Measurements from ENCODE around the gene ISG15.
"Not testable (repeated sequence)": the region's sequence is repeated elsewhere in the genome, so short reads cannot be mapped to it uniquely, and the experiment has no call there.

The ISG15 gene

GRCh38 chr1:1012736-1013104 lies 577 bp upstream of the ISG15 start:
- Histone ChIP-seq H3K4me3 (ENCODE audit: low read depth, low read length) (peak overlapping the region; percentile 87), H3K4me1 (ENCODE audit: control insufficient read depth, insufficient read depth, low read length) (peaks cover 13% of the 10 kb centered on the region)
- not testable (repeated sequence) for H3K36me3 ChIP-seq (ENCODE audit: control insufficient read depth, insufficient read depth, low read length); H3K9ac ChIP-seq (ENCODE audit: low read depth, low read length); H3K9me3 ChIP-seq (ENCODE audit: control insufficient read depth, insufficient read depth, low read length); H3K27me3 ChIP-seq (ENCODE audit: control insufficient read depth, insufficient read depth, low read length)

- H3K36me3 ChIP-seq (ENCODE audit: control insufficient read depth, insufficient read depth, low read length), result no peaks in the 10 kb centered on the region
- peak overlapping the region; percentile 24 for H3K9ac ChIP-seq (ENCODE audit: low read depth, low read length)
- peak overlapping the region; percentile 87 for H3K4me3 ChIP-seq (ENCODE audit: low read depth, low read length)
- no peaks in the 10 kb centered on the region for H3K9me3 ChIP-seq (ENCODE audit: control insufficient read depth, insufficient read depth, low read length)
- peaks cover 13% of the 10 kb centered on the region for H3K4me1 ChIP-seq (ENCODE audit: control insufficient read depth, insufficient read depth, low read length)
- H3K27me3 ChIP-seq (ENCODE audit: control insufficient read depth, insufficient read depth, low read length), result peaks cover 1% of the 10 kb centered on the region
Measured at GRCh38 chr1:1013922-1014648, 788 bp downstream of the ISG15 start.

DNA sequence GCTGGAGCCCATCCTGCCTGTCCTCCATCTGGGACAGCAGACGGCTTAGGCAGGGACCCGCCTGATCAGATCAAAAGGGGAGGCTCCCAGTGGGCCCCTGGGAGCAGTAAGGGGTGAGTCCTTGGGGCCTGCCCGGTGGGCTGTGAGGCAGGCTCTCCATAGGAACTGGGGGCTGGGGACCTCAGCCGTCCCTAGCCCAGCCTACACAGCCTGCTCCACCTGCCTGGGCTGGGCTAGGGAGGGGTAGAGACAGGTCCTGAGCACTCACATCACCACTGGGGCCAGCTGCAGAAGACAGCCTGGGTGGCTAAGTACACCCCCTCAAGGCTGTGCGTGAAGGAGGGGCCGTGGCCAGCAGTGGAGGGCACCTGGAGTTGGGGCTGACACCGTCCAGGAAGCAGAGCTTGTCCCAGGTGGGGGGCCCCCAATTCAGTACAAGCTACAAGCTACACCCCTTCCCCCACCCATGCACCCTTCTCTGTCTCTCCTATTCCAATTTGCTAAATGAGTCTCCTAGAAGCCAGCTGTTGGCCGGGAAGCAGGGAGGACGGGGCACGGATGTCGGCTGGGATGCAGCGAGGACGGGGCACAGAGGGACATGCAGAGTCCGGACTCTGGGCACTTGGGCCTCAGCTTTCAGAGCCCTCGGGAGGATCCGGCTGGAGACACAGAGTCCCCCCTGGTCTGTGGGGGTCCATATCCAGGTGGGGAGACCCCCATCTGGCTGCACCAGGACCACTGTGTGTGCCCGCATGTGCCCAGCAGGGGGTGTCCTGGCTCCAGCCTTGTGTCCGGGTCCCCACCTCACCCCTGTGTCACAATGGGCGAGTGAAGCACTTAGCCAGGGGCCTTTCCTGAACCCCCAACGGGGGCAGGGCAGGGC lies 1.7 kb downstream of the ISG15 start:
- H3K4me3 ChIP-seq (ENCODE audit: low read depth, low read length), result peak overlapping the region; percentile 87
- H3K9ac ChIP-seq (ENCODE audit: low read depth, low read length), result no peak overlapping the region
- peaks cover 13% of the 10 kb centered on the region for H3K4me1 ChIP-seq (ENCODE audit: control insufficient read depth, insufficient read depth, low read length)

DNA sequence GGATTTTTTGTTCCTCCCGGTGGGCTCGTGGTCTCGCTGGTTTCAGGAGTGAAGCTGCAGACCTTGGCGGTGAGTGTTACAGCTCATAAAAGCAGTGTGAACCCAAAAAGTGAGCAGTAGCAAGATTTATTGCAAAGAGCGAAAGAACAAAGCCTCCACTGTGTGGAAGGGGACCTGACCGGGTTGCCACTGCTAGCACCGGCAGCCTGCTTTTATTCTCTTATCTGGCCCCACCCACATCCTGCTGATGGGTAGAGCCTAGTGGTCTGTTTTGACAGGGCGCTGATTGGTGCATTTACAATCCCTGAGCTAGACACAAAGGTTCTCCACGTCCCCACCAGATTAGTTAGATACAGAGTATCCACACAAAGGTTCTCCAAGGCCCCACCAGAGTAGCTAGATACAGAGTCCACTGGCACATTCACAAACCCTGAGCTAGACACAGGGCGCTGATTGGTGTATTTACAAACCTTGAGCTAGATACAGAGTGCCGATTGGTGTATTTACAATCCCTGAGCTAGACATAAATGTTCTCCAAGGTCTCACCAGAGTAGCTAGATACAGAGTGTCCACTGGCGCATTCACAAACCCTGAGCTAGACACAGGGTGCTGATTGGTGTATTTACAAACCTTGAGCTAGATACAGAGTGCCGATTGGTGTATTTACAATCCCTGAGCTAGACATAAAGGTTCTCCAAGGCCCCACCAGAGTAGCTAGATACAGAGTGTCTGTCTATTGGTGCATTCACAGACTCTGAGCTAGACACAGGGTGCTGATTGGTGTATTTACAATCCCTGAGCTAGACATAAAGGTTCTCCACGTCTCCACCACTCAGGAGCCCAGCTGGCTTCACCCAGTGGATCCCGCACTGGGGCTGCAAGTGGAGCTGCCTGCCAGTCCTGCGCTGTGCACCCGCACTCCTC lies 4.4 kb downstream of the ISG15 start:
- not testable (repeated sequence) for H3K36me3 ChIP-seq (ENCODE audit: control insufficient read depth, insufficient read depth, low read length); H3K4me3 ChIP-seq (ENCODE audit: low read depth, low read length); H3K9ac ChIP-seq (ENCODE audit: low read depth, low read length); H3K27me3 ChIP-seq (ENCODE audit: control insufficient read depth, insufficient read depth, low read length); H3K9me3 ChIP-seq (ENCODE audit: control insufficient read depth, insufficient read depth, low read length)
- peaks cover 13% of the 10 kb centered on the region for H3K4me1 ChIP-seq (ENCODE audit: control insufficient read depth, insufficient read depth, low read length)

More for the DNA sequence above, 1.7 kb downstream of the ISG15 start:
- Histone ChIP-seq H3K9me3 (ENCODE audit: control insufficient read depth, insufficient read depth, low read length) (no peaks in the 10 kb centered on the region), H3K27me3 (ENCODE audit: control insufficient read depth, insufficient read depth, low read length) (no peaks in the 10 kb centered on the region), H3K36me3 (ENCODE audit: control insufficient read depth, insufficient read depth, low read length) (no peaks in the 10 kb centered on the region)

DNA sequence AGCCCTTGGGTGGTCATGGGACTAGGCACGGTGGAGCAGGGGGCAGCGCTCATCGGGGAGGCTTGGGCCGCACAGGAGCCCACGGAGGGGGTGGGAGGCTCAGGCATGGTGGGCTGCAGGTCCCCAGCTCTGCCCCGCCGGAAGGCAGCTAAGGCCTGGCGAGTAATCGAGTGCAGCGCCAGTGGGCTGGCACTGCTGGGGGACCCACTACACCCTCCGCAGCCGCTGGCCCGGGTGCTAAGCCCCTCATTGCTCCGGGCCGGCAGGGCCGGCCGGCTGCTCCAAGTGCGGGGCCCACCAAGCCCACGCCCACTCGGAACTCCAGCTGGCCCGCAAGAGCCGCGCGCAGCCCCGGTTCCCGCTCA lies 5.0 kb downstream of the ISG15 start:
- not testable (repeated sequence) for H3K9me3 ChIP-seq (ENCODE audit: control insufficient read depth, insufficient read depth, low read length); H3K27me3 ChIP-seq (ENCODE audit: control insufficient read depth, insufficient read depth, low read length); H3K4me3 ChIP-seq (ENCODE audit: low read depth, low read length); H3K9ac ChIP-seq (ENCODE audit: low read depth, low read length)
- Histone ChIP-seq H3K36me3 (ENCODE audit: control insufficient read depth, insufficient read depth, low read length) (peaks cover 10% of the 10 kb centered on the region), H3K4me1 (ENCODE audit: control insufficient read depth, insufficient read depth, low read length) (peaks cover 13% of the 10 kb centered on the region)

DNA sequence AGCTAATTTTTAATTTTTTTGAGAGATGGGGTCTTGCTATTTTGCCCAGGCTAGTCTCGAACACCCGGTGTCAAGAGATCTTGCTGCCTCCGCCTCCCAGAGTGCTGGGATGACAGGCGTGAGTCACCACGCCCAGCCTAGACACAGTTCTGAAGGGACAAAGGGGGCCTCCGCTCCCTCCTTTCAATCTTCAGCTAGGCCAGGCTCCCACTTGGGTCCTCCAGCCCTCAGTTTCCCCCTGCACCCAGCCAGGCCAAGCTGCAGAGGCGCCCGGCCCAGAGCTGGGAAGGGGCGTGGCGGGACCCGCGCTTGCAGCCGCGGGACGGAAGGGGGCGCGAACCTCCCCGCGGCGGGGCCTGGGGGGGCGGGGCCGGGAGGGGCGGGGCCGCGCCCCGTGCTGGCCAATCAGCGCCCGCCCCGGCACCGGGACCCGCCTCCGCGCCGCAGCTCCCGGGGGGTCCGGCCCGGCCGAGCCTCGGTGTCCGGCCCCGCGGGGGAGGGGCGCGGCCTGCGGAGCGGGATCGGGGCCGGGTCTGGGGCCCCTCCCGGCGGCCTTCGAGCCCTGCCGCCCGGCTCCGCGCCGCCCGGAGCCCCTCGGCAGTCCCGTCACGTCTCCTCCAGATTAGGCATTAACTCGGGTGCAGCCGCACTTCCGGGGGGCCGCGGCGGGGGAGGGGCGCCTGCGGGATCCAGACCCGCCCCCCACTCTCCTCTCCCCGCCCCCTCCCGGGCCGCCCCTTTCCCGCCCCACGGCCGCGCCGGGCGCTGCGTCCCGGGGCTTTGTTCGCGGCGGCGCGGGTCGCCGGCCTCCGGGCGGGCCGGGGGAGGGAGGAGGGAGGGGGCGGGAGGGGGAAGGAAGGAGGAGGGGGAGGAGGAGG lies 6.1 kb downstream of the ISG15 start:
- no peak overlapping the region for H3K9ac ChIP-seq (ENCODE audit: low read depth, low read length)
- no peak overlapping the region for H3K4me3 ChIP-seq (ENCODE audit: low read depth, low read length)
- no peaks in the 10 kb centered on the region for H3K9me3 ChIP-seq (ENCODE audit: control insufficient read depth, insufficient read depth, low read length)
- H3K36me3 ChIP-seq (ENCODE audit: control insufficient read depth, insufficient read depth, low read length), result peaks cover 18% of the 10 kb centered on the region
- H3K4me1 ChIP-seq (ENCODE audit: control insufficient read depth, insufficient read depth, low read length), result peaks cover 10% of the 10 kb centered on the region
- no peaks in the 10 kb centered on the region for H3K27me3 ChIP-seq (ENCODE audit: control insufficient read depth, insufficient read depth, low read length)

- H3K36me3 ChIP-seq (ENCODE audit: control insufficient read depth, insufficient read depth, low read length), result peaks cover 19% of the 10 kb centered on the region
- peak within 1 kb of the TSS; percentile 37 for H3K9ac ChIP-seq (ENCODE audit: low read depth, low read length)
- no peaks in the 10 kb centered on the region for H3K27me3 ChIP-seq (ENCODE audit: control insufficient read depth, insufficient read depth, low read length)
Measured at GRCh38 chr1:1020000-1020404, 6.7 kb downstream of the ISG15 start, which contains the start of gene AGRN. Gene AGRN (plus strand): TSS chr1:1020120. CDS start chr1:1020173, 53 bp downstream.

GRCh38 chr1:1020415-1021009 lies 7.2 kb downstream of the ISG15 start:
- peaks cover 8% of the 10 kb centered on the region for H3K4me1 ChIP-seq (ENCODE audit: control insufficient read depth, insufficient read depth, low read length)
- H3K27me3 ChIP-seq (ENCODE audit: control insufficient read depth, insufficient read depth, low read length), result no peaks in the 10 kb centered on the region
- H3K36me3 ChIP-seq (ENCODE audit: control insufficient read depth, insufficient read depth, low read length), result peaks cover 19% of the 10 kb centered on the region
- H3K9ac ChIP-seq (ENCODE audit: low read depth, low read length), result peak overlapping the region; percentile 37
- H3K9me3 ChIP-seq (ENCODE audit: control insufficient read depth, insufficient read depth, low read length), result no peaks in the 10 kb centered on the region
- H3K4me3 ChIP-seq (ENCODE audit: low read depth, low read length), result peak overlapping the region; percentile 61

More at GRCh38 chr1:1020000-1020404, 6.7 kb downstream of the ISG15 start, which contains the start of gene AGRN:
- Histone ChIP-seq H3K4me1 (ENCODE audit: control insufficient read depth, insufficient read depth, low read length) (peaks cover 10% of the 10 kb centered on the region), H3K9me3 (ENCODE audit: control insufficient read depth, insufficient read depth, low read length) (no peaks in the 10 kb centered on the region), H3K4me3 (ENCODE audit: low read depth, low read length) (peak within 1 kb of the TSS; percentile 61)

GRCh38 chr1:1021010-1021919 lies 8.0 kb downstream of the ISG15 start:
- H3K4me1 ChIP-seq (ENCODE audit: control insufficient read depth, insufficient read depth, low read length), result peaks cover 8% of the 10 kb centered on the region
- no peaks in the 10 kb centered on the region for H3K27me3 ChIP-seq (ENCODE audit: control insufficient read depth, insufficient read depth, low read length)
- H3K9me3 ChIP-seq (ENCODE audit: control insufficient read depth, insufficient read depth, low read length), result no peaks in the 10 kb centered on the region
- H3K36me3 ChIP-seq (ENCODE audit: control insufficient read depth, insufficient read depth, low read length), result peaks cover 19% of the 10 kb centered on the region
- peak overlapping the region; percentile 61 for H3K4me3 ChIP-seq (ENCODE audit: low read depth, low read length)
- H3K9ac ChIP-seq (ENCODE audit: low read depth, low read length), result peak overlapping the region; percentile 37

- peak overlapping the region; percentile 61 for H3K4me3 ChIP-seq (ENCODE audit: low read depth, low read length)
- H3K9ac ChIP-seq (ENCODE audit: low read depth, low read length), result no peak overlapping the region
- peaks cover 8% of the 10 kb centered on the region for H3K4me1 ChIP-seq (ENCODE audit: control insufficient read depth, insufficient read depth, low read length)
- no peaks in the 10 kb centered on the region for H3K9me3 ChIP-seq (ENCODE audit: control insufficient read depth, insufficient read depth, low read length)
- peaks cover 23% of the 10 kb centered on the region for H3K36me3 ChIP-seq (ENCODE audit: control insufficient read depth, insufficient read depth, low read length)
- no peaks in the 10 kb centered on the region for H3K27me3 ChIP-seq (ENCODE audit: control insufficient read depth, insufficient read depth, low read length)
Measured at GRCh38 chr1:1021920-1022259, 8.6 kb downstream of the ISG15 start.
